ENCODE measurements around the gene FNBP1L.

The FNBP1L gene

DNA sequence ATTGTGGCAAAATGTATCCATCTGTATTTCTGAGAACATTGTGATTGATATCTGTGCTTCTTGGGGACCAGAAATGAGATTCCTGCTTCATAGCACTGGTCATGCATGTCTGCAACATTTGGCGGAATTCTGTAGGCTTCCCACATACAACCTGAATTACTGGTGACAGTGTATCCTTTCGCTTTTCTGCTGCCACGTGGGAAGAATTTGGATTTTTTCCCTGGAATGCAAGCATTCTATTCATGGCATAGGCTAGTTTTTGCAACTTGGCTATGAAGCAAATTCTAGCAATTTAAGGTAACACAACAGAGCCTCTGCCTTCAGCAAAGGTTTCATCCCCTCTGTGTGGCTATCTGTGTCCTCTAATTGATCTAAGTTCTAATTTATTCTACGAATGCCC lies 147.8 kb downstream of the FNBP1L start:
- no peak for DNase-seq

DNA sequence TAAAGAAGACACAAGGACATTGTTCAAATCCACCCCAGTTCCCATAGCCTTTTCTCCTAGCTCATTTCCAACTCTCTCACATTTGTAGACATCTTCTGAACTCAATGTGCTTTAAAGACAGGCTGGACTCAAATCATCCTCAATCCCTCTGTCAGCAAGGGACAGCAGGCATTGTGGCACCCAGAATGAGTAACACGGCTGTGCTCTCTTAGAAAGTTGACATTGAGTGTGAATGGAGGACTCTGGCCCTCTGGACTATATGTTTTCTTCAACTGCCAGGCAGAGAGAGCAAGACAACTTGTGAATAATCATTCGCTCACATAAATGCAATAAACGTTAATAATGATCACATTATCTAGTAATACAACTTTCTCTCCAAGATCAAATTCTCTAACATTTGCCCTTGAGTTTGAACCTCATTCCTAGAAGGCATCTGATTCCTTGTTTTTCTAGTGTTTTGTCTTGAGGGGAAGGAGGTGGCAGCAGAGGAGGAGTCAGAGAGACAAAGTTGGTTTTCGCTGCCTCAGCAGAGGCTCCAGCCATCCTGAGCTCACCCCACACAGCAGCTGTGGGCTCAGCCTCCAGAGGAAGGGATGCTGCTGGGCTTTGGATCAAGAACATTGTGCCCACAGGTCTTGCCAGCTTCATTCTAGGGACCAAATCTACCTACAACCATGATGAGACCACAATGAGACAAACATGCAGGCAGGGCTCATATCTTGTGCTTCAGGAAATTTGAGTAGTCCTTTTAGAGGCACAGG lies 148.6 kb downstream of the FNBP1L start:
- DNase-seq: no peak

DNA sequence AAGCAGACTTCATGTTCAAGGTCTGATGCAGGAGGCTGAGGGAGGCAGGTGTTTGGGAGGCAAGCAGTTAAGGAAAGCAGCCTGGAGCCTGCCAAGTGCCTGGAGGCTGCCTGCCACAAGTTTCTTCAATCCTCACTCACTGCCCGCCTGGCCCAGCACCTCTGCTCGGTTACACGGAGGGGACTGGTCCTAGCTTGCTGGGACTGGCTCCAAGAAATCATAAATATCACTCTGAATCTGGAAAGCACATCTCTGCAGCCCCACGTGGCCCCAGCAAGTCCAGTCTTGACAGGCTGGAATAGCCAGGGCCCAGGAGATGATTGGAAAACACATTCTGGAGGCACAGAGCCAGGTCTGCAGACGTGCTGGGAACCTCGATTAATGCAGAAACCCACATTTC lies 149.8 kb downstream of the FNBP1L start:
- DNase-seq: no peak

DNA sequence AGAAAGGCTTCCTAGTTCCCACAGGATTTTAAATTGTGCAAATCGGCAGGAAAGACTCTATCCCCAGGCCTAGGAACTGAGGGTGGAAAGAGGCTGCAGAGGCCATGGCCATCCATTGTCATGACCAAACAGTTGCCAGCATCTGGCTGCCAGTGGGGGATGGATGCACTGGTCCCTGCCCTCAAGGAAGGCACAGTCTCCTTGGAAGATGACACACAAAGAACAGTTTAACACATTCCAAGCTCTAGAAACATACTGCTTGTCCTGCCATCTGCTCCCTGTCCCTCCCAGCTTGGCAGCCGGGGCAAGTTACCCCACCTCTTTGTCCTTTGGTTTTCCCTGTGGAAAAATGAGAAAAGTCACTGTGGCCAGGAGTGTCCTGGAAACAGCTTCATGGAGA lies 150.5 kb downstream of the FNBP1L start:
- DNase-seq: no peak

DNA sequence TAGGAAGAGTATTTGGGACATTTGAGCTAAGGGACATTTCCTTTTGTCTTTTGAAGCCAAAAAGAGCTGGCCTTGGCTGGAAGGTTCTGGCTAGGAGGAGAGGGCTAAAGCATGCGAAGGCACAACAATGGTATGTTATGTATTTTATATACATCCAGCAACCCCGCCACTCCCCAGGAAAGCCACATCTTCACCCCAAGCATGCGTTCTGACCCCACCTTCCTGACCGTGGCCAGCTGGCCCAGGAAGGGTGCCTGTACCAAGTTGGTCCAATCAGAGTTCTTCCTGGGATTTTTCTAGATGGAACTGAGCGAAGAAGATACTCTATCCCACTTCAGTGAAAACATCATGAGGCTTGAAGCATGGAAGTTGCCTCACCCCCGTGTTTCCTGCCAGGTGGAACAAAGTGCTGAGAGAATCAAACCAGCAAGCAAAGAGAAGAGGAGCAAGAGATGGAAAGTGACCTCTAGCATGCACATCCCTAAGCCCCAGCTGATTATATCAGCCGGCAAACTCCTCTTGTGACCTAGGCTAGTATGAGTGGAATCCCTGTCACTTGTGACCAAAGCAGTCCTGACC lies 151.0 kb downstream of the FNBP1L start:
- DNase-seq: no peak

DNA sequence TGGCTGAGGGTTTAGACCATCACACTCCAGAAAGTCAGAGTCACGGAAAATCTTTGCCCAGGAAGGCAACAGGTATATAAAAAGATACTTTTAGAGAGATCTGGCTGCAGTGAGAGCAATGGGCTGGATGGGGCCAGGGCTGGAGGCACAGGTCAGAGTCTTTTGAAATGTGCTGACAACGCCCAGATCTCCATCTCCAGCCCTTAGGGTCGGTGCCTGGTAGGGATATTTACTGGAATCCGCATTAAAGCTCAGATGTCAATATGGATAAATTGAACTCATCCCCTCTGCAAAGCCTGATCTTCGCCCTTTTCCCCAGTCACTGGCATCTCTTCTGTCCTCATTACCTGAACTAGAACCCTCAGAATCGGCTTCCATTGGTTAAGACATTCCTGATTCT lies 151.6 kb downstream of the FNBP1L start:
- no peak for DNase-seq

DNA sequence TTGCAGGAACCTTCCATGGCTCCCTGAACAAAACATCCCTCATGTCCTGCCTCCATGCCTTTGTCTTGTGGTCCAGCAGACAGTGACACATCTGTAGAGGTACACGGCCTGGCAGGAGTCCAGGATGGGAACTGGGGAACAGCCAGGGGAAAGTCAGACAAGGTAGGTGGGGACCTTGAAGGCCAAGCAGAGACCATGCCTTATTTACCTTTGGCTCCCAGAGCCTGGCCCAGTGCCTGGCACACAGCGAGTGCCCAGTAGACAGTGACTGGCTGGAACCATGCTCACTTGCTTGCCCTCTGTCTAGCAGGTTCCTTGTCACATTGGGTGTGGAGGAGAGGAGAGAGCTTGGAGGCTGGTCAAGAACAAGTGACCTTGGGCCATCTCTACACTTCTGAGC lies 152.7 kb downstream of the FNBP1L start:
- DNase-seq: no peak

DNA sequence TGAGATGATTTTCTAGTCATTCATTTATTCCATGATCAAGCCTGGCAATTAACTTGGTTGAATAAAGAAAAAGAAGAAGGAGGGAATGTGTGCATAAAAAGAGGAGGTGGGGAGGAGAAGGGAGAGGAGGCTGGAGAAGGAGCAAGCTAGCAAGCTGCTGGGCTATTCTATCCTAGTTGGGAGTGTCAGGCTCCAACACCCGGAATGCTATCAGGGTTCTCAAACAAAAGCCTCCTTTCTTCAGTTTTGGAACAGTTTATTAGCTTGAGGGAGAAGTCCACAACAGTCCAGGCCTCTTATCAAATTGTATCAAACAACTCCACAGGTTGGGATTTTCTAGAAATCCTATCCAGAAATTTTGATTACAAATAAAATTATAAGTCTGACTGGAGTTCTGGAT lies 153.8 kb downstream of the FNBP1L start:
- no peak for DNase-seq

DNA sequence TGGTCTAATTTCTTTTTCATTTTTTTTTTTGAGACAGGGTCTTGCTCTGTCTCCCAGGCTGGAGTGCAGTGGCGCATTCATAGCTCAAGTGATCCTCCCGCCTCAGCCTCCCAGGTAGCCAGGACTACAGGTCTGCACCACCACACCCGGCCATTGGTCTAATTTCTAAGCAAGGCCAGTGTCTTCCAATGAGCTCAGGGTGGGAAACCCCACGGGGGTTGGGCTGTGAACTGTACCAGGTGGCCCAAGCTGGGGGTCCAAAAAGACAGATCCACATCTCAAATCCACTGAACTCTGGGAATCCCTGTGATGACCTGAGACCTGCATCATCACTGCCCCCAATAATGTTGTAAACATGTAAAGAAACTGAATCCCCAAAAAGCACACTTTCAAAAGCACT lies 154.2 kb downstream of the FNBP1L start:
- DNase-seq: no peak

DNA sequence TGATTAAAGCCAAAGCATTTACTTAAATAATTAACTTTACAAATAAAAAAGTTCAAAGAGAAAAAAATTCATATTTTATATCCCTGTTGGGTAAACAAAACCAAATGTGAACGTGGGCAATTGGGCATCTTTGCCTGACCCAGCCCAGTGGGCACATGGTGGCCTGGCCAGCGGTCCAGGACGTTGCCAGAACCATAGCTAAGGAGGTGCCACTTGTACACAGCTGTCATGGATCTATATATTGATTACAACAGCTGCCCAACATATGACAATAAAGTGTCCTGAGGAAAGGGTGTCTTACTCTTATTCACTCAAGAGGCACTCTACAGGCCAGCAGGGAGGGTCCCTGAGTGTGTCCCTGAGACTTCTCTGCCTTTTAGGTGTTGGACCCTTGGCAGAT lies 155.2 kb downstream of the FNBP1L start:
- DNase-seq: no peak

DNA sequence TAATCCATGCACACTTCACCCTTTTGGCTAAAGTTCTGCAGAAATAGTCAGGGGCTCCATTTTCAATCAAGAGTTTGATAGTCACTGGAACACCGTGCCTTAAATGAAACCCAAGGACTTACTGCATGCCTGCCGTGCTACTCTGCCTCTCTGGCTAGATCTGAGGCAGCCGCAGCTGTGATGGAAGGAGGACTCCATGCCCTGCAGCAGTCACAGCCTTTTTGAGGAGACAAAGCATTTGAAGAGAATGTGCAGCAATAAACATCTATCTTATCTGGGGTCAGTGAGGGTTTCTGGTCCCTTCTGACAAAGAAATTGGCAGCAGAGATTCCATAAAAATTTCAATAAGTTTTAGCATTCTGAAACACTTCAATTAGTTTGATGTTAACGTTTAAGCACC lies 155.7 kb downstream of the FNBP1L start:
- DNase-seq: no peak

All from retina (tissue), 1 donor.